WTC11 (cell line): ENCODE results near the gene UCKL1. TPM values are rescaled to one million over a fixed set of nuclear protein-coding genes. Genes with fewer than 3 reads are reported as not detected.

Source experiments
- ATAC-seq: fragments of 200-7000 bp; cut with Tn5 transposase; 2 replicates; pipeline ENCODE4 v1.10.0; 2021; ENCODE audit warnings: mild to moderate bottlenecking, moderate library complexity
- CTCF ChIA-PET: fragments of 300-600 bp; sonication (Branson Sonifier 250); formaldehyde crosslinking; loops from one replicate; lab custom pipeline; 2021; ENCODE audit warnings: antibody characterized with exemption; lab: Charles Lee
- POLR2A ChIA-PET: fragments of 350-600 bp; sonication (Branson Sonifier 250); formaldehyde crosslinking; loops from one replicate; lab custom pipeline; 2021; ENCODE audit warnings: antibody characterized with exemption; lab: Charles Lee
- DNase-seq: peaks from one replicate; pipeline ENCODE4 v3.0.0; 2021; ENCODE audit warnings: low spot score
- H3K27ac Mint-ChIP-seq: 2 replicates; pipeline ENCODE4 v1.8.0; 2021; ENCODE audit warnings: mixed read lengths
- H3K27me3 Mint-ChIP-seq: 2 replicates; pipeline ENCODE4 v1.8.0; 2021; ENCODE audit warnings: low read depth, mild to moderate bottlenecking, moderate library complexity, mixed read lengths
- H3K36me3 Mint-ChIP-seq: 2 replicates; pipeline ENCODE4 v1.8.0; 2021; ENCODE audit warnings: mixed read lengths
- H3K4me1 Mint-ChIP-seq: 2 replicates; pipeline ENCODE4 v1.8.0; 2022; ENCODE audit warnings: mixed read lengths
- H3K4me3 Mint-ChIP-seq: 2 replicates; pipeline ENCODE4 v1.8.0; 2021; ENCODE audit warnings: mild to moderate bottlenecking, moderate library complexity, mixed read lengths
- H3K9me3 Mint-ChIP-seq: 2 replicates; pipeline ENCODE4 v1.8.0; 2021; ENCODE audit warnings: mixed read lengths
- ETV6 ChIP-seq: sonication (generic); formaldehyde crosslinking; IDR thresholded peaks from 2 replicates; pipeline ENCODE4 v1.8.1; 2022; ENCODE audit warnings: mild to moderate bottlenecking, missing genetic modification reagents
- FOXJ3 ChIP-seq: sonication (generic); formaldehyde crosslinking; IDR thresholded peaks from 2 replicates; pipeline ENCODE4 v1.9.0; 2021; ENCODE audit warnings: missing genetic modification reagents, mild to moderate bottlenecking, borderline replicate concordance
- GTF2I ChIP-seq: fragments of 250-450 bp; sonication (Bioruptor Pico); conservative IDR thresholded peaks from 2 replicates; pipeline ENCODE4 v1.4.0; 2021; ENCODE audit warnings: mild to moderate bottlenecking
- JAZF1 ChIP-seq: fragments of 250-450 bp; sonication (Bioruptor Pico); IDR thresholded peaks from 2 replicates; pipeline ENCODE4 v1.9.0; 2021; ENCODE audit warnings: moderate library complexity, mild to moderate bottlenecking, inconsistent platforms
- MYBL2 ChIP-seq: sonication (generic); formaldehyde crosslinking; IDR thresholded peaks from 2 replicates; pipeline ENCODE4 v1.8.1; 2023; ENCODE audit warnings: mild to moderate bottlenecking, moderate library complexity, missing genetic modification reagents
- SOX15 ChIP-seq: fragments of 250-450 bp; sonication (Bioruptor Pico); IDR thresholded peaks from 2 replicates; pipeline ENCODE4 v1.9.0; 2021; ENCODE audit warnings: mild to moderate bottlenecking
- ZBTB21 ChIP-seq: sonication (generic); formaldehyde crosslinking; IDR thresholded peaks from 2 replicates; pipeline ENCODE4 v1.8.1; 2023; ENCODE audit warnings: mild to moderate bottlenecking, missing genetic modification reagents, borderline replicate concordance
- ZNF138 ChIP-seq: sonication (generic); formaldehyde crosslinking; conservative IDR thresholded peaks from 2 replicates; pipeline ENCODE4 v1.8.1; 2022; ENCODE audit warnings: mild to moderate bottlenecking, moderate library complexity, missing genetic modification reagents
- ZNF532 ChIP-seq: fragments of 250-450 bp; sonication (Bioruptor Pico); IDR thresholded peaks from 2 replicates; pipeline ENCODE4 v1.9.0; 2021; ENCODE audit warnings: mild to moderate bottlenecking, borderline replicate concordance
- total RNA-seq: library from RNA; stranded (reverse); gene quantifications from 3 replicates; pipeline ENCODE4 v1.2.3, GENCODE V29; 2021
- TF ChIP-seq, protein P1 (sequence below): sonication (generic); formaldehyde crosslinking; IDR thresholded peaks from 2 replicates; pipeline ENCODE4 v1.8.1; 2022; ENCODE audit warnings: mild to moderate bottlenecking, missing genetic modification reagents, moderate library complexity, borderline replicate concordance
- TF ChIP-seq, protein P2 (sequence below): sonication (generic); formaldehyde crosslinking; IDR thresholded peaks from 2 replicates; pipeline ENCODE4 v1.8.0; 2022; ENCODE audit warnings: mild to moderate bottlenecking, missing genetic modification reagents
- TF ChIP-seq, protein P3 (sequence below): sonication (generic); formaldehyde crosslinking; IDR thresholded peaks from 2 replicates; pipeline ENCODE4 v1.8.1; 2022; ENCODE audit warnings: low read depth, mild to moderate bottlenecking, moderate library complexity, missing genetic modification reagents, borderline replicate concordance
- TF ChIP-seq, protein P4 (sequence below): fragments of 250-450 bp; sonication (Bioruptor Pico); IDR thresholded peaks from 2 replicates; pipeline ENCODE4 v1.8.0; 2021; ENCODE audit warnings: mild to moderate bottlenecking
- TF ChIP-seq, protein P5 (sequence below): fragments of 250-450 bp; sonication (Bioruptor Pico); IDR thresholded peaks from 2 replicates; pipeline ENCODE4 v1.9.0; 2021; ENCODE audit warnings: mild to moderate bottlenecking
- TF ChIP-seq, protein P6 (sequence below): sonication (generic); formaldehyde crosslinking; IDR thresholded peaks from 2 replicates; pipeline ENCODE4 v1.8.1; 2023; ENCODE audit warnings: mild to moderate bottlenecking, missing genetic modification reagents
- TF ChIP-seq, protein P7 (sequence below): fragments of 250-450 bp; sonication (Bioruptor Pico); IDR thresholded peaks from 2 replicates; pipeline ENCODE4 v2.1.2; 2022; ENCODE audit warnings: mild to moderate bottlenecking, moderate library complexity

UCKL1 gene
- total RNA-seq, 1 experiment from 2014 or later: 51.2 TPM

- CTCF ChIA-PET: interaction anchor here (1.2 to 3.3 kb wide), 3 partner anchors 23 to 103 kb away, joined by 3 to 14 read pairs (median 4); partner anchors contain the start of gene PRPF6
- peaks cover 26% of the 10 kb centered on the region for H3K4me1 Mint-ChIP-seq
- TF ChIP-seq SOX15 (CRISPR knock-in tag): no peak
- TF ChIP-seq, protein P1, sequence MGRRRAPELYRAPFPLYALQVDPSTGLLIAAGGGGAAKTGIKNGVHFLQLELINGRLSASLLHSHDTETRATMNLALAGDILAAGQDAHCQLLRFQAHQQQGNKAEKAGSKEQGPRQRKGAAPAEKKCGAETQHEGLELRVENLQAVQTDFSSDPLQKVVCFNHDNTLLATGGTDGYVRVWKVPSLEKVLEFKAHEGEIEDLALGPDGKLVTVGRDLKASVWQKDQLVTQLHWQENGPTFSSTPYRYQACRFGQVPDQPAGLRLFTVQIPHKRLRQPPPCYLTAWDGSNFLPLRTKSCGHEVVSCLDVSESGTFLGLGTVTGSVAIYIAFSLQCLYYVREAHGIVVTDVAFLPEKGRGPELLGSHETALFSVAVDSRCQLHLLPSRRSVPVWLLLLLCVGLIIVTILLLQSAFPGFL: no peak
- TF ChIP-seq ZNF532: no peak
- TF ChIP-seq, protein P2, sequence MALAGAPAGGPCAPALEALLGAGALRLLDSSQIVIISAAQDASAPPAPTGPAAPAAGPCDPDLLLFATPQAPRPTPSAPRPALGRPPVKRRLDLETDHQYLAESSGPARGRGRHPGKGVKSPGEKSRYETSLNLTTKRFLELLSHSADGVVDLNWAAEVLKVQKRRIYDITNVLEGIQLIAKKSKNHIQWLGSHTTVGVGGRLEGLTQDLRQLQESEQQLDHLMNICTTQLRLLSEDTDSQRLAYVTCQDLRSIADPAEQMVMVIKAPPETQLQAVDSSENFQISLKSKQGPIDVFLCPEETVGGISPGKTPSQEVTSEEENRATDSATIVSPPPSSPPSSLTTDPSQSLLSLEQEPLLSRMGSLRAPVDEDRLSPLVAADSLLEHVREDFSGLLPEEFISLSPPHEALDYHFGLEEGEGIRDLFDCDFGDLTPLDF (CRISPR knock-in tag): no peak
- no peak for TF ChIP-seq ETV6 (CRISPR knock-in tag)
- TF ChIP-seq GTF2I: no peak
- TF ChIP-seq, all 79 proteins: peak for 0
- POLR2A ChIA-PET: interaction anchor here (1.0 kb wide), 1 partner anchor 9 kb away, joined by 4 read pairs; no protein-coding TSS in a partner anchor
- Mint-ChIP-seq H3K4me3 (no peak overlapping the region), H3K27ac (no peak overlapping the region; the same call in 1 of the 2 replicates), H3K9me3 (0 out of 2 replicates have a peak, but pooled peaks cover 3% of the 10 kb centered on the region), H3K27me3 (no peaks in the 10 kb centered on the region), H3K36me3 (peaks cover 3% of the 10 kb centered on the region)
- ATAC-seq (no peak), DNase-seq (no peak)
Measured at GRCh38 chr20:63950701-63951397, 5.4 kb downstream of the UCKL1 start.

GRCh38 chr20:63947638-63948456 lies 8.4 kb downstream of the UCKL1 start:
- POLR2A ChIA-PET: no interaction called here
- peaks cover 11% of the 10 kb centered on the region for H3K36me3 Mint-ChIP-seq
- CTCF ChIA-PET: no interaction called here
- H3K4me3 Mint-ChIP-seq: no peak overlapping the region
- H3K27ac Mint-ChIP-seq: peak overlapping the region; percentile 91; the same call in 1 of the 2 replicates
- peaks cover 16% of the 10 kb centered on the region for H3K4me1 Mint-ChIP-seq
- no peaks in the 10 kb centered on the region for H3K27me3 Mint-ChIP-seq
- ATAC-seq (no peak), DNase-seq (no peak)
- 0 out of 2 replicates have a peak, but pooled peaks cover 3% of the 10 kb centered on the region for H3K9me3 Mint-ChIP-seq
- TF ChIP-seq, protein P3, sequence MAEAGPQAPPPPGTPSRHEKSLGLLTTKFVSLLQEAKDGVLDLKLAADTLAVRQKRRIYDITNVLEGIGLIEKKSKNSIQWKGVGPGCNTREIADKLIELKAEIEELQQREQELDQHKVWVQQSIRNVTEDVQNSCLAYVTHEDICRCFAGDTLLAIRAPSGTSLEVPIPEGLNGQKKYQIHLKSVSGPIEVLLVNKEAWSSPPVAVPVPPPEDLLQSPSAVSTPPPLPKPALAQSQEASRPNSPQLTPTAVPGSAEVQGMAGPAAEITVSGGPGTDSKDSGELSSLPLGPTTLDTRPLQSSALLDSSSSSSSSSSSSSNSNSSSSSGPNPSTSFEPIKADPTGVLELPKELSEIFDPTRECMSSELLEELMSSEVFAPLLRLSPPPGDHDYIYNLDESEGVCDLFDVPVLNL (CRISPR knock-in tag): no peak
- TF ChIP-seq, protein P4, sequence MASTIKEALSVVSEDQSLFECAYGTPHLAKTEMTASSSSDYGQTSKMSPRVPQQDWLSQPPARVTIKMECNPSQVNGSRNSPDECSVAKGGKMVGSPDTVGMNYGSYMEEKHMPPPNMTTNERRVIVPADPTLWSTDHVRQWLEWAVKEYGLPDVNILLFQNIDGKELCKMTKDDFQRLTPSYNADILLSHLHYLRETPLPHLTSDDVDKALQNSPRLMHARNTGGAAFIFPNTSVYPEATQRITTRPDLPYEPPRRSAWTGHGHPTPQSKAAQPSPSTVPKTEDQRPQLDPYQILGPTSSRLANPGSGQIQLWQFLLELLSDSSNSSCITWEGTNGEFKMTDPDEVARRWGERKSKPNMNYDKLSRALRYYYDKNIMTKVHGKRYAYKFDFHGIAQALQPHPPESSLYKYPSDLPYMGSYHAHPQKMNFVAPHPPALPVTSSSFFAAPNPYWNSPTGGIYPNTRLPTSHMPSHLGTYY (CRISPR knock-in tag): no peak
- TF ChIP-seq, protein P5, sequence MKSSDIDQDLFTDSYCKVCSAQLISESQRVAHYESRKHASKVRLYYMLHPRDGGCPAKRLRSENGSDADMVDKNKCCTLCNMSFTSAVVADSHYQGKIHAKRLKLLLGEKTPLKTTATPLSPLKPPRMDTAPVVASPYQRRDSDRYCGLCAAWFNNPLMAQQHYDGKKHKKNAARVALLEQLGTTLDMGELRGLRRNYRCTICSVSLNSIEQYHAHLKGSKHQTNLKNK (CRISPR knock-in tag): no peak
- no peak for TF ChIP-seq ZNF138 (CRISPR knock-in tag)
- TF ChIP-seq ZBTB21: no peak
- TF ChIP-seq, protein P6, sequence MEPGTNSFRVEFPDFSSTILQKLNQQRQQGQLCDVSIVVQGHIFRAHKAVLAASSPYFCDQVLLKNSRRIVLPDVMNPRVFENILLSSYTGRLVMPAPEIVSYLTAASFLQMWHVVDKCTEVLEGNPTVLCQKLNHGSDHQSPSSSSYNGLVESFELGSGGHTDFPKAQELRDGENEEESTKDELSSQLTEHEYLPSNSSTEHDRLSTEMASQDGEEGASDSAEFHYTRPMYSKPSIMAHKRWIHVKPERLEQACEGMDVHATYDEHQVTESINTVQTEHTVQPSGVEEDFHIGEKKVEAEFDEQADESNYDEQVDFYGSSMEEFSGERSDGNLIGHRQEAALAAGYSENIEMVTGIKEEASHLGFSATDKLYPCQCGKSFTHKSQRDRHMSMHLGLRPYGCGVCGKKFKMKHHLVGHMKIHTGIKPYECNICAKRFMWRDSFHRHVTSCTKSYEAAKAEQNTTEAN (CRISPR knock-in tag): no peak
- TF ChIP-seq FOXJ3 (CRISPR knock-in tag): no peak
- no peak for TF ChIP-seq MYBL2 (CRISPR knock-in tag)
- TF ChIP-seq, protein P7, sequence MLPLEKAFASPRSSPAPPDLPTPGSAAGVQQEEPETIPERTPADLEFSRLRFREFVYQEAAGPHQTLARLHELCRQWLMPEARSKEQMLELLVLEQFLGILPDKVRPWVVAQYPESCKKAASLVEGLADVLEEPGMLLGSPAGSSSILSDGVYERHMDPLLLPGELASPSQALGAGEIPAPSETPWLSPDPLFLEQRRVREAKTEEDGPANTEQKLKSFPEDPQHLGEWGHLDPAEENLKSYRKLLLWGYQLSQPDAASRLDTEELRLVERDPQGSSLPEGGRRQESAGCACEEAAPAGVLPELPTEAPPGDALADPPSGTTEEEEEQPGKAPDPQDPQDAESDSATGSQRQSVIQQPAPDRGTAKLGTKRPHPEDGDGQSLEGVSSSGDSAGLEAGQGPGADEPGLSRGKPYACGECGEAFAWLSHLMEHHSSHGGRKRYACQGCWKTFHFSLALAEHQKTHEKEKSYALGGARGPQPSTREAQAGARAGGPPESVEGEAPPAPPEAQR (CRISPR knock-in tag): no peak
- TF ChIP-seq JAZF1 (CRISPR knock-in tag): no peak
